GM21526 (cell line): ENCODE data around the gene INTS15.

Experiments
- ATAC-seq: cut with Tn5 transposase; IDR thresholded peaks from one replicate; pipeline ENCODE4 v1.9.1; 2021; ENCODE audit warnings: moderate library complexity; ENCODE audit not compliant: unreplicated experiment, low FRiP score

INTS15 gene

DNA sequence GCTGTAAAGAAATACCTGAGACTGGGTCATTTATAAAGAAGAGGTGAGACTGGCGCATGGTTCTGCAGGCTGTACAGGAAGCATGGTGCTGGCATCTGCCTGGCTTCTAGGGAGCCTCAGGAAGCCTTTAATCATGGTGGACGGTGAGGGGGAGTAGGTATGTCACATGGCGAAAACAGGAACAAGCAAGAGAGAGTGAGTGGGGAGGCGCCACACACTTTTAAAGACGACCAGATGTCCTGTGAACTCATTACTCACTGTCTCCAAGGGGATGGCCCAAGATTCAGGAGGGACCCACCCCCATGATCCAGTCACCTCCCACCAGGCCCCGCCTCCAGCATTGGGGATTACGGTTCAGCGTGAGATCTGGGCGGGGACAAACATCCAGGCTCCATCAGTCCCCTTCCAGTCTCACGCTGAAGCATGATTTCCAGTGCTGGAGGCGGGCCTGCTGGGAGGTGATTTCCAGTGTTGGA lies 50.5 kb downstream of the INTS15 start:
- ATAC-seq = no peak

DNA sequence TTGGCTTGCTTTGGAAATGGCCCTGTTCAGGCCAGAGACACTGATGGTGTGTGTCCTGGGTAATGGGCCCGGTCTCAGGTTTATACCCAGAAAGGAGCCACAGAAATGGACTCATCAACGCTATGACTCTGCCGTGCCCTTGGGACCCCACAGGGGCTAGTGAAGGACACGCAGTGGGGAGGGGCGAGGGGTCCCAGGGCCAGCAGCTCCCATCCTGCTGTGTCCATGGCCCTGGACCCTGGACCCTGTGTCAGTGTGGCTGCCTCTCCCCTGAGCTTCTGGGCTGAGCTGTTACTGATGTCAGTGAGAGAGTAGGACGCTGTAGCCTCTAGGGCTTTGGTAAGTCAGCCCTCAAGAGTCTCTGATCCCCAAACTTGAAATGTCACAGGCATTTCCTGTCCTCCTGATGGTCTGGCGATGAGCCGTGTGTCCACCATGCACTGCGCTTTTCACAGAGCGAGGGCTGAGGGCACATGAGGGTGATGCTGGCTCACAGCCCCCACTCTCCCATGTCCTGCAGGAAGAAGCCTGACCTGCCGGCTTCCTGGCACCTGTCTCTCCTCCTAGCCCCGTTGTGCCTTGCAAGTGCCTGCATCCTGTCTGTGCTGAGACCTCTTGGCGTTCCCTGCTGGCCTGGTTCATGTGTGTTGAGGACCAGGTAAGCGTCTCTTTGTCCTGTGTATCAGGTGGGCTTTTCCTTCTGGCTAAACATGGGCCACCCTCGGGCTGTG lies 51.6 kb downstream of the INTS15 start:
- ATAC-seq = no peak

DNA sequence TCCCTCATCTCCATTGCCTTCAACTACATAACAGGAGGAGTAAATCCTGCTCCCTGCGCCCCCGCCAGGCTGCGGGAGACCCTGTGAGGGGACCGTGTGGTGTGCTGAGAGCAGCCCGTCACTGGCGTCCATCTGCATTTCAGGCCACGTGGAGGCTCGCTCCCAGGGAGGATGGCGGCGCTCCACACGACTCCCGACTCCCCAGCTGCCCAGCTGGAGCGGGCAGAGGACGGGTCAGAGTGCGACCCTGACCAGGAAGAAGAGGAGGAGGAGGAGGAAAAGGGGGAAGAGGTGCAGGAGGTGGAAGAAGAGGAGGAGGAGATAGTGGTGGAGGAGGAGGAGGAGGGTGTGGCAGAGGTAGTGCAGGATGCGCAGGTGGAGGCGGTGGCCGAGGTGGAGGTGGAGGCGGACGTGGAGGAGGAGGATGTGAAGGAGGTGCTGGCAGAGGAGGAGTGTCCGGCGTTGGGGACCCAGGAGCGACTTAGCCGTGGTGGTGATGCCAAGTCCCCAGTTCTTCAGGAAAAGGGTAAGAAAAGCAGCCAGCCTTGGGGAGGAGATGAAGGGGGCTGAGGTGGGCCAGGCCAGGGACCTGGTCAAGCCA lies 52.5 kb downstream of the INTS15 start:
- no peak for ATAC-seq

DNA sequence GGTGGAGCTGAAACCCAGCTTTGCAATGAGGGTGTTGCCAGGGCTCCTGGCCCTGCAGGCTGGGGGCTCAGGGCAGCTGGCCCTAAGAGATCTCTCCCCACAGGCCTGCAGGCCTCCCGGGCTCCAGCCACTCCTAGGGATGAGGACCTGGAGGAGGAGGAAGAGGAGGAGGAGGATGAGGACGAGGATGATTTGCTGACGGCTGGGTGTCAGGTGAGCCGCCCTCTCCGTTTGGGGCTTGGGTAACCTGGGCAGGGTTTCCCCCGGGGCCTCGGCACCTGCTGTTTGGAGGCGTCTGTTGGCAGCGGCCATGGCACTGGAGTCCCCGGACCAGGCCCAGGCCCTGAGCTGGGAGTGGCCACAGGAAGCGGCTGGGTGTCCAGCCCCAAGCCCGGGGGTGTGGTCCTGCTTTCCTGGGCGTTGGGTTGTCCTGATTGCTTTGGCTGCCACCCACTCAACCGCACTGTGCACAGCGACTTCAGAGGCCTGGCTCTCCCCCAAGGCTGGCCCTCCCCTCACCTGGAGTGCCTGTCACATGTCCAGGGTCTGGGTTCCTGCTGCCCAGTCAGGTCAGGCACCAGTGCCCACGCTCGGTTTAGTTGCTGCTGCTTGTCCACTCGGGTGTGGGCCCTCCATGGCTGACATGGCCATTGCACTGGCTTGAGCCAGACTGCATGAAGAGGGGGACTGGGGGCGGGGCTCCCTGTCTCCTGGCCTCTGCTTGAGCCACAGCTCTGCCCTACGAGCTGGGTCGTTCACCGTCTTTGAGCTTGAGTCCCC lies 53.2 kb downstream of the INTS15 start:
- no peak for ATAC-seq

DNA sequence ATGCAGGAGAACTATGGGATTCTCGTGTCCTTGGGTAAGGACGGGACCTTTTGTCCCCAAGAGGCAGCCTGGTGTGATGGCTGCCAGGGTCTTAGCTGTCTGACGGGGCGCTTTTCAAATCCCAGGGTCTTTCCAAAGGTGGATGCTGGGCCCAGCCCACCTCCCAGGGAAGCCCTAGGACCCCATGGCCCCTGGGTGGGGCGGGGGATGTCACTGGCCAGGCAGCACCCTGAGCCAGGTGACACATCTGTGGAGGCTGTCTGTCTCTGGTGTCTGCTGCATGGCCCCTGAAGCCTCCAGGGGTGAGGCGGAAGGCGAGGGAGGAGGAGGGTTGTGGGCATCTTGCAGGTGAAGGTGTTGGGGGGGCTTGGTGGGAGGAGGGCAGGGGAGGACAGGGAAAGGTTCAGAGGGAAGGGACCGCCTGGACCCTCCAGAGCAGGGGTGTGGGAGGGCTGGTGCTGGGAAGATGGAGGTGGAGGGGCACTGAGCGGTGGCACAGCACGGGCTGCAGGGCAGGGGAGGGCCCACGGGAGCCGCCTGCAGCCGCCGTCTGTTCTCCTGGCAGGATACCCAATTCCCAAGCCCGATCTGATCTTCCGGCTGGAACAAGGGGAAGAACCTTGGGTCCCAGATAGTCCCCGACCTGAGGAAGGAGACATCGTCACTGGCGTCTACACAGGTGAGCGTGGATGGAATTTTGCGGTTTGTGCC lies 54.2 kb downstream of the INTS15 start:
- no peak for ATAC-seq

DNA sequence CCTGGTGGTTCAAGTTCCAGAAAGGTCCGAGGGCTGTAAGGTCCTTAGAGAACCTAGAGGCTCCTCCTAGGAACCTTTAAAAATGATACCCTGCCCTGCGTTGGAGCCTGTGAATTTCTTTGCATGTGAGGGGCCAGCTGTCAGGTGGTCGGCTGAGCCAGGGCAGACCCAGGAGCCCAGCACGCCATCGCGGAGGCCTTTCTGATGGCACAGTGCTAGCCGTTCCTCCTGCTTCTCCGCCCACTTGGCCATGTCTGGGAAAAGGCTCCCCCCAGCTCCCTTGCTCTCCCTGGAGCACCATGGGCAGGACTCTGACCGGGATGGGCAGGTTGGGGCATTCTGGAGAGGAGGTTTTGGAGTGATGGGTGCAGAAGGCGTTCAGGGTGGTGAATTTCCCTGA lies 54.9 kb downstream of the INTS15 start:
- ATAC-seq = no peak

DNA sequence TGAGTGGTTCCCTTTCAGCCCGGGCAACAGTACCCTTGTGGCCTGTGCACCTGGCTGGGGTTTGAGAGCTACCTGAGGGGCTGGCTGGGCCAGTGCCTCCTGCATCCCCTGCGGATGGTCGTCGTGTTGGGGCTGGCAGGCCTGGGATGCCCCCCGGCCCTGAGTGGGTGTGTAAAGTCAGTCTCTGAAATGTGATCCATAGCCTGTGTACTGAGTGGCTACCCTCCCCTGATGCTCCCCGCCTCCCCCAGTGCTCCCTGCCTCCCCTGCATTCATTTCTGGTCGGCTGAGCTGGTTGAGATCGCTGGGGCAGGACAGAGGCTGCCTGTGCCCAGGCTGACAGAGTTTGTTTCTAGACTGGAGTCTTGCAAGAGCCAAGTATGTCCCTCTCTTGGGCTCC lies 56.6 kb downstream of the INTS15 start:
- ATAC-seq = no peak

DNA sequence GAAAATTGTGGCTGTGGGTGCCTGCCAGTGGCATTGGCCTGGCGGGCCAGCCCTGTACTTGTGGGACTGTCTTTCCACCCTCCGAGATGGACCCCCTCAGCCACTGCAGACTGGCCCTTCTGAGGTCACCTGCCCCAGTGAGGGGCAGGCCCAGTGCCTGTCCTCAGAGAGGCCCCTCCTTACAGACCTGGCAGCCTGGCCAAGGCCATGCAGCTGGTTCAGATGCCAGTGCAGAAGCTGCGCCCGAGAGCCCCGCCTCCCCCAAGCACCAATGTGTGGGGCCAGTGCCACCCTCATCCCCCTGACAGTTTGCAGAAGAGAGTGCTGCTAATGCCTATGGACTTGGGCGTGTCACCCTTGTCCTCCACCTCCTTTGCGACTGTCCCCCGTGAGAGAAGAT lies 57.3 kb downstream of the INTS15 start:
- ATAC-seq = no peak

DNA sequence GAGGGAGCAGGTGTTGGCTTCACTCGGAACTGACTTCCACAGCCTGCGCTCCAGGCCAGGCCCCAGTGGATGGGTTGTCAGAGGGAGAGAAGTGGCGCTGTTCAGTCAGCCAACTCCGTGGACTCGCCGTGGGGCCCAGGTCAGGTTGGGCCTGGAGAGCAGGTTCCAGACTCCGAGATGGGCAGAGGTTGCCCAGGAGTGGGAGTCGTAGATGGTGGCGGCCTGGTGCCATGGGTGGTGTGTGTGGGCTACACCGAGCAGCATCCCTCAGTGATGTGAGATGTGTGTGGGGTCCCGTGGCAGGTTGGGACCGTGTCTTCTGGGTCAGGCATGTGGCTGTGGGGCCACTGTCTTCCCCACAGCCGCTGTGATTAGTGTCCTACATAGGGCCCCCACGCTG lies 57.7 kb downstream of the INTS15 start:
- no peak for ATAC-seq

DNA sequence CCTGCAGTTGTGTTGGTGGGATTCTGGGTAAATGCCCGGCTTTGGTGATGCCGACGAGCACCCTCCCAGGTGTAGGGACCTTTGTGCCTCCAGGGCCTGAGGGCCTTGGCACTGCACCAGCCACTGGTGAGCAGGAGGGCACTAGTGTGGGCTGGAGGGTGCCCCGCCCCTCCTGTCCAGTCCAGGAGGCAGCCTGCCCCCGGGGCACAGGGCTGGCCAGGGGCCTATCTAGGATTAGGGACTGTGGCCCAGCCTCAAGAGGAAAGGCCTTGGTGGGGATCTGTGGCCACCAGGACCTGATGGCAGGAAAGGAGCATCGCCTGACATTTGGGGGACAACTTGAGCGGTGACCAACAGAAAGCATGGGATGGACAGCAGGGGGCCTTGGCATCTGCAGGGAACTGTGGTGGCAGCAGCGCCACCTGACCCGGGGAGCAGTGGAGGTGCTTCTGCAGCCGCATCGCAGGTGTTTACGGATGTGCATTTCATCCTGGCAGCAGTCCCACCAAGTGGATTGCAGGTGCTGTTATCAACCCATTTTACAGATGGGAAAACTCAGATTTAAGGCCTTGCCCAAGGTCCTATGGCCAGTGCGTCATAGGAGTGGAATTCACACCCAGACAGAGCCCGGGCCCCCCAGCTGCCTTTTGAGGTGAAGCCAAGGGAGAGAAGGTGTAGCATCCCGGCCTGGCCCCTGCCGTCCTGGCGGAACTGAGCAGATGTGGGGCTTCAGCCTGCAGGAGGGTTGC lies 58.4 kb downstream of the INTS15 start:
- ATAC-seq = no peak

DNA sequence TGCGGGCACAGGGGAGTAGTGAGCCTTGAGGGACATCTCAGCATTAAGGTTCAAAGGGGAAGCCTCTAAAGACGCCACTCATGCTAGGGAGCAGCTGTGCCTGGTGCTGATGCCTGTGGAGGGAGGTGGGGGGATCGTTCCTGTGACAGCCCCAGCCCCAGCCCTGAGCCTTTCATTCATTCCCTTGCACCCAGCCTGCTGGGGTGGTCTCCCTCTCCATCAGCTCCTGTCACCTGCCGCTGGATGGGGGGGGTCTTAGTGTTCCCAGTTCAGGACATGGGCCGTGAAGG lies 58.9 kb downstream of the INTS15 start:
- no peak for ATAC-seq

DNA sequence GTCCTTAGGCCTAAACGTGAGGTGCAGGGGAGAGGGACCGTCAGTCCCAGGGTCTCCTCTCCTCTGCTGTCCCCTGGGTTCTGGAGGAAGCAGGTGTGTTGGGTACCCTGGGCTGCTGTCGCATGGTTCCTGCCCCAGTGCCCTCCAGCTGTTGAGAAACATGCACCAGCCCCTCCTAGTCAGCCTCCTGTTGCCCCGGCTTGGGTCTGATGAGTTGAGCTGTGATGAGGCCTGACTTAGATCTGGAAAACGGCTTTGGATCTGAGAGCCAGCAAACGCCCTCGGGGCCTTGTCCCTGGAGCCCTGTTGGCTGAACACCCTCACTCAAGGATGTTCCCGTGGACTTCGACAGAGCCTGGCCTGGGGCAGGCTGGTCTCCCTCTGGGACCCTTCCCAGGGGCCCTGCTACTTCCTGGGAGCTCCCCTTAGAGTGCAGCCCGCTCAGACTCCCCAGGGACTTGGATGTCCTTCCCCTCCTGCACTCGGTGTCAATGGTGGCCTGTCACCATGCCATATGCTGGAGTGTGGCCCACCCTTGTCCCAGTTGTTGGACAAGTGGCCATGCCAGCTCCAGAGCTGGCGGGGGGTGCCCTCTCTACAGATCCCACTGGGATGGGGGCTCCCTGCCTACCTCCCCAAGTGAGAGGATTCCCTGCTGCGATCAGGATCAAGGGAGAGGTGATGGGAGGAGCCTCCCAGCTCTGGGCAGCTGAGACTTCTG lies 59.6 kb downstream of the INTS15 start:
- no peak for ATAC-seq

DNA sequence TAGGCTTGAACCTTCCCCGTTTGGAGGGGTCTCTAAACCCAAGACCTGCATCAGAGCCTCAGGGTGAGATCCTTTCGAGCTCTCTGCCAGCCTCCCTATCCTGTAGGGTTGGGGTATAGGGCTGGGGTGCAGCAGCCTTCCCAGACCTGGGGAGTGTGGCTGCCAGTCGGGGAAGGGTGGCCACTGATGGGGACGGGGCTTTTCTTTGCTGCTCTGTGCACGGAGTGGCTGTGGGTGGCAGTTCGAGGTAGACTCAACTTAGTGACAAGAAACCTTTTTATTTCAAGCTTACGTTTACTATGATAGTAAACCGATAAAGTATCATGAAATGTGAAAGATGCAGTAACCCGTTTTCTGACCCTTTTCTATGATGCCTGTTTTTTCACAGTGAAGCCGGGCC lies 60.3 kb downstream of the INTS15 start:
- no peak for ATAC-seq

DNA sequence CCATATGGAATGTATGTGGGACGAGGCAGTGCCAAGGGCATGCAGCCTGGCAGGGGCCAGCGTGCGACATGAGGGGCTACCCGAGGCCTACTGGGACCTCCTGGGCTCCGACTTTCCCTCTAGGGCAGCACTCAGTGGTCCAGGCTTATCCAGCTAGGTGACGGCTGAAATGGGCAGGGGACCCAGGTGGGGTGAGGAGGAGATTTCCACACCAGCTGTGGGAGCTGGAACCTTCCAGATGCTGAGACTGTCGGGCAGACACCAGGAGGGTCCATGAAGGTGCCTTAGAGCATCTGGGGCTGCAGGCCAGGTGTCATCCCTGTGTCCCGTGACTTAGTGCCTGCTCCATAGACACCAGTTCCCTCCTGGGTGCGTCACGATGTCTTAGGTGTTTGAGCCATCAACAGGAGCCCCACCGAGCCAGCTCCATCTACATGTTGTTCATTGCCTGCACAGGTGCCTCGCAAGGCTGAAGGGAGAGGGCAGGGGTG lies 60.7 kb downstream of the INTS15 start:
- ATAC-seq = no peak

DNA sequence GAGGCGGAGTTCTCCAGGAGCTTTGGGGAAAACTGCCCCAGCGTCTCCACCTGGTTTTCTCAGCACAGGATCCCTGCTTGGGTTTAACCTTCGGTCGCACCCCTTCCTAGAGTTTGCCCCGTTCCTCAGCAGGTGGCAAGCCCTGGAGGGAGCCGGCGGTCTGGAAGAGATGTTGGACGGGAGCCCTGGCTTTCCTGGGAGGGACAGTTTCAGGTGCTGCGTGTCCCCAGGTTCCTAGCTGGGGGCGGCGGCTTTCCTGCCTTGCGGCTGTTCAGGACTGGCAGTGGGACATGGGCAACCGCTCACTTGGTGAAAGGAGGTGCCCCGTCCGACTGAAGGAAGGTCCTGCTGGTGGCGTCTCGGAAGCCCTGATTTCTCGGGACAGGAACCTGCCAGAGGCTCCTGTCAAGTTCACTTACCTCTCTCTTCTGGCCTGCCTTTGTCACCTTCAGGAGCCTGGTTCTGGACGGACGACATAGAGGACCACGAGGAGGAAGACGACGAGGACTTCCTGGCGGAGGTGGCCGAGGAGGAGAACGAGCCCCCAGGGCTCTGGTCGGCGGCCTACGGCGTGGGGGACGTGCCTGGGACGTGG lies 62.1 kb downstream of the INTS15 start:
- ATAC-seq = no peak

DNA sequence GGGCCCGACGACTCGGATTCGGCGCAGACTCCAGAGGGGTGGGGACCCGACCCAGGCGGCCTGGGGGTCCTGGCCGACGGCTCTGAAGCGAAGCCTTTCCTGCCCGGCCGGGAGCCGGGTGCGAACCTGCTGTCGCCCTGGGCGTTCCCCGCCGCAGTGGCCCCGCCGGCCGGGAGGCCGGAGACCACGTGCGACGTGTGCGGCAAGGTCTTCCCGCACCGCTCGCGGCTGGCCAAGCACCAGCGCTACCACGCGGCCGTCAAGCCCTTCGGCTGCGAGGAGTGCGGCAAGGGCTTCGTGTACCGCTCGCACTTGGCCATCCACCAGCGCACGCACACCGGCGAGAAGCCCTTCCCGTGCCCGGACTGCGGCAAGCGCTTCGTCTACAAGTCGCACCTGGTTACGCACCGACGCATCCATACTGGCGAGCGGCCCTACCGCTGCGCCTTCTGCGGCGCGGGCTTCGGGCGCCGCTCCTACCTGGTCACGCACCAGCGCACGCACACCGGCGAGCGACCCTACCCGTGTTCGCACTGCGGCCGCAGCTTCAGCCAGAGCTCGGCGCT lies 62.7 kb downstream of the INTS15 start:
- no peak for ATAC-seq

DNA sequence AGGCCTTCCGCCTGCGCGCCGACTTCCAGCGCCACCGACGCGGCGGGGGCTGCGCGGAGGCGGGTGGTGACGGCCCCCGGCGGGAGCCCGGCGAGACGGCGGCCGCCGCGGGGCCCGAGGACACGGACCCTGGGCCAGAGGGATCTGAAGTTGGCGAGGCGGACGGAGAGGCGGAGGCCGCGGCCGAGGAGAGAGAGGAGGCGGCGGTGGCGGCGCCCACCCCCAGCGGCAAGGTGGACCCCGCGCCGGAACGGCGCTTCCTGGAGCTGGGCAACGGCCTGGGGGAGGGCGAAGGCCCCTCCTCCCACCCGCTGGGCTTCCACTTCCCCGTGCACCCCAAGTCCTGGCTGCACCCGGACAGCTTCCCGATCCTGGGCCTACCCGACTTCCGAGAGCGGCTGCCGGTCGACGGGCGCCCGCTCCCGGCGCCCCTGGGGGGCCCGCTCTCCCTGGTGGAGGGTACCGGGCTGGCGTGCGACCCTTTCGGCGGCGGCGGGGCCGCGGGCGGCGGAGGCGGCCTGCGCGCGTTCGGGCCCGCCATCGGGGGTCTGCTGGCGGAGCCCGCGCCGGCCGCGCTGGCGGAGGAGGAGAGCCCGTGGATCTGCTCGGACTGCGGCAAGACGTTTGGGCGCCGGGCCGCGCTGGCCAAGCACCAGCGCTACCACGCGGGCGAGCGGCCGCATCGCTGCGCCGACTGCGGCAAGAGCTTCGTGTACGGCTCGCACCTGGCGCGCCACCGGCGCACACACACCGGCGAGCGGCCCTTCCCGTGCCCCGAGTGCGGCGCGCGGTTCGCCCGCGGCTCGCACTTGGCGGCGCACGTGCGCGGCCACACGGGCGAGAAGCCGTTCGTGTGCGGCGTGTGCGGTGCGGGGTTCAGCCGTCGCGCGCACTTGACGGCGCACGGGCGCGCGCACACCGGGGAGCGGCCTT lies 63.5 kb downstream of the INTS15 start:
- ATAC-seq = no peak
